Measurements from ENCODE around the gene RAD51B. TPM values are rescaled to one million over a fixed set of nuclear protein-coding genes. Genes with fewer than 3 reads are reported as not detected.

Gene RAD51B
- total RNA-seq, 5 donors from 2014 or later (not counting 1 experiment from before 2014, with no cell fraction given) = 25.4 to 47.9 (median 30.0) TPM

DNA sequence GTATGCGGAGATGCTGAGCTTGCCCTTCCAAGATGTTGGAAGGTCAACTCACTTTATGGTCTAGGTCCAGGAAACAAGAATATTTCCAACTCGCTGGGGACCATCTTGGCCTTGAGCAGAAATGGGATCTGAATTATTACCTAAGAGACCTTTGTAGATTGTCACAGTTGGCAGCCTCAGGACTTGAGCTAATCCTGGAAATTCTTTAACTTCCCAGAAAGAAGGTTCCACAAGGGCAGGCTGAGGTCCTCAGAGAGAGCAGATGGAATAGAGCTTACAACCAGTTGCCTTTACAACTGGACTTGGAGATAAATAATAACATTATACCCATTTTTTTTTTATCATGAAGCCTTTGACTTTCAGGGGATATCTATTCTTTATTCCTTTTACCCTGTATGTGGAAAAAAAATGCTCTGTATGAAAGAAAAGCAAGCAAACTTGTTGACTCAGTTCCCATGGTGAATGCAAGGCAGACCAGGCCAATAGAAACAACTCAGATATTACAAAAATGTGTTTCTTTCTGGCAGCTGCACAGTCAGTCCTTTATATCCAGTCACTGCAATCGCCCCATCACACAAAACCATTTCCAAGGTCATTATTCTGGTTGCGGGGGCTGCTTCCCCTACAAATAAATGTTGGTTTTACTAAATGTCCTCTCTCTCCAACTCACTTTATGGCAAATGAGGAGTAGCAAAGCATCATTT, 571.9 kb downstream of the RAD51B start:
- no peak overlapping the region for H3K4me3 Mint-ChIP-seq
- ChIA-PET POLR2A (interaction anchor here in 1 of 2 donors (0.6 kb wide), 1 partner anchor 19 kb away, joined by 3 read pairs; no protein-coding TSS in a partner anchor), CTCF (interaction anchor here in 1 of 2 donors (1.5 kb wide), 1 partner anchor 17 kb away, joined by 4 read pairs; no protein-coding TSS in a partner anchor)
- Histone ChIP-seq H3K9me3 (no peaks in the 10 kb centered on the region), H3K27me3 (replicated peaks in 1 of 2; ENCODE audit: control insufficient read depth in 2 of 2, extremely low read depth in 1 of 2, insufficient read depth in 2 of 2, low read length in 1 of 2) (no peaks in the 10 kb centered on the region), H3K4me3 (ENCODE audit: control insufficient read depth in 1 of 2, extremely low read depth in 1 of 2, low read length in 1 of 2) (no peak overlapping the region), H3K4me1 (ENCODE audit: control insufficient read depth in 1 of 2, extremely low read depth in 1 of 2, insufficient read depth in 2 of 2, low read length in 2 of 2) (peaks cover 0 to 3% of the 10 kb centered on the region in 2 experiments), H3K36me3 (ENCODE audit: control insufficient read depth in 2 of 2, extremely low read depth in 1 of 2, insufficient read depth in 1 of 2, low read length in 1 of 2) (no peaks in the 10 kb centered on the region), H3K27ac (ENCODE audit: low read length) (no peak overlapping the region)
- peaks cover 10% of the 10 kb centered on the region for H3K36me3 Mint-ChIP-seq
- no peak for DNase-seq
- peaks cover 0 to 16% (median 15%) of the 10 kb centered on the region in 3 donors for H3K4me1 Mint-ChIP-seq
- H3K9me3 Mint-ChIP-seq = no peaks in the 10 kb centered on the region
- no peak for ATAC-seq (replicated peaks in 1 of 4)
- no peaks in the 10 kb centered on the region for H3K27me3 Mint-ChIP-seq
- WGBS (ENCODE audit: insufficient coverage) = 86% methylated on average over 3 of the region's 4 CpGs
- no peak overlapping the region for H3K27ac Mint-ChIP-seq

DNA sequence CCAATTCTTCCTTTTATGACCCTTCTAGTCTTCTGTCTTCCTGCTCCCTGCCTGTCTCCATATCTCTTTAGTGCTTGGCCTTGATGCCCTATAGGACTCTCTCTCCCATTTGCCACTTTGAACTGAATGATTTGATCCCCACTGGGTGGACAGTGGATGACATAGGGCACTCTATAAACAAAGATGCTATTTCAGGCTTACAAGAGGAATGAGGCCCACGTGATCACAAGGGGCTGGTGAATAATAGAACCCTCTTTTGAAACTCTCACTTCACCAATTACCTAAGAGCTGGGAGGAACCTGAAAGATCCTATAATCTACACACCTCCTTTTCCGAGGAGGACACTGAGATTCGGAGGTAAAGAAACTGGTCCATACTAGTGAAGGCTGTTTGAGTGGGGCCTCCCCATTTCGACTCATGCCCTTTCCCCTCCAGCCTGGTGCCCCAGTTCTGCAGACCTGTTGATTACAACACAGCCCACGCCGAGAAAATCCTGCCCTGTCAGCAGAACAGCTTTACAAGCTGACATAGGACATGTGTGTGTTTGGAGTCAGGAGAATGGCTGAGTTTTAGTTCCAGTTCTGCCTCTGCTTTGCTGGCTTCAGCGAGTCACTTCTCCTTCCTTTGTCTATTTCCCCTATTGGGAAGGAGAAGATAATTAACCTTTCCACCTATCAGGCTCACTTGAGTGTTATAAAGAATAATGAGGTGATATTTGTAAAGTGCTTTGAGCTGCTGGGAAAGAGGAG, 573.0 kb downstream of the RAD51B start:
- H3K27me3 ChIP-seq (replicated peaks in 1 of 2; ENCODE audit: control insufficient read depth in 2 of 2, extremely low read depth in 1 of 2, insufficient read depth in 2 of 2, low read length in 1 of 2) = no peaks in the 10 kb centered on the region
- H3K27ac ChIP-seq (ENCODE audit: low read length) = no peak overlapping the region
- POLR2A ChIA-PET = interaction anchor here (0.5 to 0.6 kb wide), 2 partner anchors 16 to 100 kb away, joined by 3 read pairs; no protein-coding TSS in a partner anchor
- no peaks in the 10 kb centered on the region for H3K36me3 ChIP-seq (ENCODE audit: control insufficient read depth in 2 of 2, extremely low read depth in 1 of 2, insufficient read depth in 1 of 2, low read length in 1 of 2)
- no CpG with 5 or more reads among the region's 7 CpGs for WGBS (ENCODE audit: insufficient coverage)
- Mint-ChIP-seq H3K4me3 (no peak overlapping the region), H3K9me3 (no peaks in the 10 kb centered on the region), H3K4me1 (peaks cover 0 to 15% (median 9%) of the 10 kb centered on the region in 3 donors), H3K36me3 (peaks cover 10% of the 10 kb centered on the region), H3K27ac (peak overlapping the region in 1 of 2 donors; percentile 61), H3K27me3 (no peaks in the 10 kb centered on the region)
- H3K4me3 ChIP-seq (ENCODE audit: control insufficient read depth in 1 of 2, extremely low read depth in 1 of 2, low read length in 1 of 2) = no peak overlapping the region
- no peak for ATAC-seq (replicated peaks in 1 of 4)
- DNase-seq = no peak
- H3K4me1 ChIP-seq (ENCODE audit: control insufficient read depth in 1 of 2, extremely low read depth in 1 of 2, insufficient read depth in 2 of 2, low read length in 2 of 2) = peaks cover 0 to 2% of the 10 kb centered on the region in 2 experiments
- CTCF ChIA-PET = no interaction called here
- no peaks in the 10 kb centered on the region for H3K9me3 ChIP-seq

DNA sequence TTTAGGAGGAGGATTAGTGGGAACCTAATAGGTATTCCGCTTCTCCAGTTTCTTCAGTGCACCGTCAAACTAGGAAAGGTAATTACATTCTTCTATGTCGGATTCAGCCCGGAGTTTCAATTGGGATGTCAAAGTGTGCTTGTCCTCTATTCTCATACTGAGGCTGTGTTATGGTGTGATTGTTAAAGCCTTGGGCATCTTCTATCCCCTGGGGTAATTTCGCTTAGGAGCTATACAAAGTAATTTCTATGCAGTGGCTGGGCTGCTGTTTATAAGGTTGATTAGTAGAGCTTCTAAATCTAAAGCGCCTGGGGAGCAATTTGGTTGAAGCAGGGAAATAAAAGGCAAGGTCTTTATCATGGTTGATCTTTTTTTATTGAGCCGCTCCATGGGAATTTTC, 573.7 kb downstream of the RAD51B start:
- POLR2A ChIA-PET = interaction anchor here (0.5 to 0.6 kb wide), 2 partner anchors 15 to 99 kb away, joined by 3 read pairs; no protein-coding TSS in a partner anchor
- Mint-ChIP-seq H3K36me3 (peaks cover 10% of the 10 kb centered on the region), H3K4me1 (peaks cover 0 to 17% (median 9%) of the 10 kb centered on the region in 3 donors), H3K9me3 (no peaks in the 10 kb centered on the region), H3K27me3 (no peaks in the 10 kb centered on the region), H3K27ac (no peak overlapping the region), H3K4me3 (no peak overlapping the region)
- DNase-seq = no peak
- Histone ChIP-seq H3K4me1 (ENCODE audit: control insufficient read depth in 1 of 2, extremely low read depth in 1 of 2, insufficient read depth in 2 of 2, low read length in 2 of 2) (no peaks in the 10 kb centered on the region), H3K9me3 (no peaks in the 10 kb centered on the region), H3K4me3 (ENCODE audit: control insufficient read depth in 1 of 2, extremely low read depth in 1 of 2, low read length in 1 of 2) (no peak overlapping the region), H3K27ac (ENCODE audit: low read length) (no peak overlapping the region), H3K27me3 (replicated peaks in 1 of 2; ENCODE audit: control insufficient read depth in 2 of 2, extremely low read depth in 1 of 2, insufficient read depth in 2 of 2, low read length in 1 of 2) (no peaks in the 10 kb centered on the region), H3K36me3 (ENCODE audit: control insufficient read depth in 2 of 2, extremely low read depth in 1 of 2, insufficient read depth in 1 of 2, low read length in 1 of 2) (no peaks in the 10 kb centered on the region)
- ATAC-seq (replicated peaks in 1 of 4) = no peak
- WGBS (ENCODE audit: insufficient coverage) = 100% methylated on average over 3 of the region's 7 CpGs
- CTCF ChIA-PET = no interaction called here

DNA sequence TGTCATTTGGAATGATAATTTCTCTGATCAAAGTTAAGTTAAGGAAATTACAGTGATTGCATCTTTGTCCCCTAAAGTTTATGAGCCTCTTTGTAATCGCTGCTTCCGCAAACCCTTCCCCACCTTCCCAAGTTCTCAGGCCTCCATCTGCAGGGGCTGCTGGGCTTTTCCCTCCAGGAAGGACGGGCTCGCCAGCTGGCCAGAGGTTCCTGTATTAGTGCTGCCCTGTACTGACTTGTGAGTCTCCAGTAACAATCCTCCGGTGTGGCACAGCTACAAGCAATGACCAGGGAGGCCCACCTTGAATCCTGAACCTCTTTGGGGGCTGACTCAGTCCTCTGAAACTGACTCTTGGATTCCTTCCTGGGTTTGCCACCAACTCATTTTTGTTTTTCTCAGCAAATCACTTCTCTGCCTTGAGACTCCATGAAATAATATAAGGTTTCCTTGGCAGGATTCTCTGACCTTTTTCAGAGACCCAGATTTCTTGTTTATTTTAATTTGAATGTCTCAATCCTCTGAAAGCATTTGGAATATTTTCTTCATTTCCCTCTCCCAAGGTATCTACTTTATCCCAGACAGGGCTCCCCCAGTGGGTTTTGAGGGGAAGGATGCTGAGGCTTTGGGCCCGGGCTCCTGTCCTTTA, 574.7 kb downstream of the RAD51B start:
- Mint-ChIP-seq H3K27me3 (no peaks in the 10 kb centered on the region), H3K27ac (no peak overlapping the region), H3K4me1 (peaks cover 0 to 21% (median 9%) of the 10 kb centered on the region in 3 donors), H3K4me3 (no peak overlapping the region), H3K9me3 (no peaks in the 10 kb centered on the region), H3K36me3 (peaks cover 3% of the 10 kb centered on the region)
- WGBS (ENCODE audit: insufficient coverage) = 94% methylated on average over 4 of the region's 6 CpGs
- no peaks in the 10 kb centered on the region for H3K36me3 ChIP-seq (ENCODE audit: control insufficient read depth in 2 of 2, extremely low read depth in 1 of 2, insufficient read depth in 1 of 2, low read length in 1 of 2)
- no peak for DNase-seq
- ChIA-PET CTCF (no interaction called here), POLR2A (no interaction called here)
- H3K9me3 ChIP-seq = no peaks in the 10 kb centered on the region
- H3K4me3 ChIP-seq (ENCODE audit: control insufficient read depth in 1 of 2, extremely low read depth in 1 of 2, low read length in 1 of 2) = no peak overlapping the region
- no peaks in the 10 kb centered on the region for H3K4me1 ChIP-seq (ENCODE audit: control insufficient read depth in 1 of 2, extremely low read depth in 1 of 2, insufficient read depth in 2 of 2, low read length in 2 of 2)
- H3K27ac ChIP-seq (ENCODE audit: low read length) = no peak overlapping the region
- H3K27me3 ChIP-seq (replicated peaks in 1 of 2; ENCODE audit: control insufficient read depth in 2 of 2, extremely low read depth in 1 of 2, insufficient read depth in 2 of 2, low read length in 1 of 2) = no peaks in the 10 kb centered on the region
- ATAC-seq (replicated peaks in 1 of 4) = no peak

DNA sequence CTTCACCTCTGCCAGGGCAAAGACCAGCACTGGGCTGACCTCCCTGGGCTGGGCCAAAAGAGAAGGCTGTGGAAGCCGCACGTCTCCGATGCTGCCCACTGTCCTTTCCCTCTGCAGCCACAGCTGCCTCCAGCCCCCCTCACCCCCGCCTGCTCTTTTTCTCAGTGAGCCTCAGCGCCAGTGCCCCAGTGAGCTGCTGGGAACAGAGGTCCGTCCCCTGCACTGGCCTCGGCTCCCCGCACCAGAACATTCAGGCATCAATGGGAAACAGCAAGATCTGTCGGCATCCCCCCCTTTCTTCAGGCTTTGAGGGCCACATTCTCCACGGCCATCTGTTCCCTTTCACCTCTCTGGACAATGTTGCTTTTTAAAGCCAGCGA, 575.2 kb downstream of the RAD51B start:
- H3K4me1 ChIP-seq (ENCODE audit: control insufficient read depth in 1 of 2, extremely low read depth in 1 of 2, insufficient read depth in 2 of 2, low read length in 2 of 2) = no peaks in the 10 kb centered on the region
- POLR2A ChIA-PET = no interaction called here

DNA sequence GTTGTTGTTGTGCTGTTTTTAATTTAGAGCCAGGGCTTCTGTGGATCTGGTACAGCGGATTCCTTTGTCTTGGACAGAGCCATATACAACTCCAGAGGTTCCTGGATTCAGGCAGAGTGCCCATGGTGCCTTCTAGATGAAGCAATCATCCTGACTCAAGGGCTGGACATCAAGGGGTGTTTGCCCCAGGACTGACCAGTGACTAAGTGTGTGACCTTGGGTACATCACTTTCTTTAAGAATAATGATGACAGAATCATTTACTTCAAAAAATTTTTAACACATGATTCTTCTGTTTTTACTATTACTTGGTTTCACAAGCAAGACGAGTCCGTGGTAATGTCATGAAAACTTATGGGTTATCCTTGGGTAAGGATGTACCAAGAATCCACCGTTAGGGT, 576.0 kb downstream of the RAD51B start:
- Mint-ChIP-seq H3K36me3 (peaks cover 3% of the 10 kb centered on the region), H3K27ac (no peak overlapping the region), H3K27me3 (no peaks in the 10 kb centered on the region), H3K4me1 (peaks cover 9 to 28% (median 16%) of the 10 kb centered on the region in 3 donors), H3K4me3 (no peak overlapping the region), H3K9me3 (no peaks in the 10 kb centered on the region)
- Histone ChIP-seq H3K27ac (ENCODE audit: low read length) (no peak overlapping the region), H3K4me1 (ENCODE audit: control insufficient read depth in 1 of 2, extremely low read depth in 1 of 2, insufficient read depth in 2 of 2, low read length in 2 of 2) (peaks cover 2 to 5% of the 10 kb centered on the region in 2 experiments), H3K9me3 (no peaks in the 10 kb centered on the region), H3K27me3 (replicated peaks in 1 of 2; ENCODE audit: control insufficient read depth in 2 of 2, extremely low read depth in 1 of 2, insufficient read depth in 2 of 2, low read length in 1 of 2) (no peaks in the 10 kb centered on the region), H3K36me3 (ENCODE audit: control insufficient read depth in 2 of 2, extremely low read depth in 1 of 2, insufficient read depth in 1 of 2, low read length in 1 of 2) (no peaks in the 10 kb centered on the region), H3K4me3 (ENCODE audit: control insufficient read depth in 1 of 2, extremely low read depth in 1 of 2, low read length in 1 of 2) (no peak overlapping the region)
- DNase-seq (no peak), ATAC-seq (replicated peaks in 1 of 4) (no peak)
- POLR2A ChIA-PET = no interaction called here
- 67% methylated on average over 4 of the region's 4 CpGs for WGBS (ENCODE audit: insufficient coverage)
- CTCF ChIA-PET = no interaction called here

More for the DNA sequence above, 575.2 kb downstream of the RAD51B start:
- no peaks in the 10 kb centered on the region for H3K27me3 ChIP-seq (replicated peaks in 1 of 2; ENCODE audit: control insufficient read depth in 2 of 2, extremely low read depth in 1 of 2, insufficient read depth in 2 of 2, low read length in 1 of 2)
- H3K4me3 ChIP-seq (ENCODE audit: control insufficient read depth in 1 of 2, extremely low read depth in 1 of 2, low read length in 1 of 2) = no peak overlapping the region
- CTCF ChIA-PET = no interaction called here
- no peak overlapping the region for H3K4me3 Mint-ChIP-seq
- H3K36me3 Mint-ChIP-seq = peaks cover 3% of the 10 kb centered on the region
- H3K36me3 ChIP-seq (ENCODE audit: control insufficient read depth in 2 of 2, extremely low read depth in 1 of 2, insufficient read depth in 1 of 2, low read length in 1 of 2) = no peaks in the 10 kb centered on the region
- no peaks in the 10 kb centered on the region for H3K9me3 Mint-ChIP-seq
- no peaks in the 10 kb centered on the region for H3K9me3 ChIP-seq
- H3K27me3 Mint-ChIP-seq = no peaks in the 10 kb centered on the region
- H3K27ac Mint-ChIP-seq = no peak overlapping the region
- H3K27ac ChIP-seq (ENCODE audit: low read length) = no peak overlapping the region
- DNase-seq (no peak), ATAC-seq (replicated peaks in 1 of 4) (no peak)
- 94% methylated on average over 11 of the region's 11 CpGs for WGBS (ENCODE audit: insufficient coverage)
- H3K4me1 Mint-ChIP-seq = peaks cover under 1 to 21% (median 11%) of the 10 kb centered on the region in 3 donors
